ENCODE results near the gene FLT3LG.
A peak's percentile ranks its signal among the peaks of the same experiment; 100 is the strongest.

The FLT3LG gene

GRCh38 chr19:49473868-49474541, at the start of gene FLT3LG:
Gene FLT3LG, plus strand, starts transcription at chr19:49474215. Its CDS starts 425 bp downstream, at chr19:49474640.
- peak; percentile 71 for DNase-seq (ENCODE audit: low spot score)

- DNase-seq (ENCODE audit: low spot score), result no peak
Observed at GRCh38 chr19:49425178-49425577, 48.8 kb upstream of the FLT3LG start, which contains the start of gene GFY. Gene GFY, plus strand, starts transcription at chr19:49425388. Its CDS starts 1,043 bp downstream, at chr19:49426431.

GRCh38 chr19:49425922-49426592, 48.0 kb upstream of the FLT3LG start:
- DNase-seq (ENCODE audit: low spot score), result no peak

GRCh38 chr19:49427339-49427738, 46.7 kb upstream of the FLT3LG start:
- DNase-seq (ENCODE audit: low spot score), result no peak

- peak; percentile 17 for DNase-seq (ENCODE audit: low spot score)
Observed at GRCh38 chr19:49427855-49428546, 46.0 kb upstream of the FLT3LG start.

GRCh38 chr19:49428547-49429451, 45.2 kb upstream of the FLT3LG start:
- DNase-seq (ENCODE audit: low spot score), result no peak

GRCh38 chr19:49430172-49430677, 43.8 kb upstream of the FLT3LG start:
- no peak for DNase-seq (ENCODE audit: low spot score)

GRCh38 chr19:49430678-49431329, 43.2 kb upstream of the FLT3LG start:
- peak; percentile 22 for DNase-seq (ENCODE audit: low spot score)

- no peak for DNase-seq (ENCODE audit: low spot score)
Observed at GRCh38 chr19:49431330-49431749, 42.7 kb upstream of the FLT3LG start.

GRCh38 chr19:49432141-49433073, 41.6 kb upstream of the FLT3LG start:
- DNase-seq (ENCODE audit: low spot score), result peak; percentile 26

GRCh38 chr19:49433240-49433901, 40.6 kb upstream of the FLT3LG start:
- DNase-seq (ENCODE audit: low spot score), result no peak

- no peak for DNase-seq (ENCODE audit: low spot score)
Observed at GRCh38 chr19:49434907-49435583, 39.0 kb upstream of the FLT3LG start.

- DNase-seq (ENCODE audit: low spot score), result no peak
Observed at GRCh38 chr19:49435670-49436069, 38.3 kb upstream of the FLT3LG start.

- DNase-seq (ENCODE audit: low spot score), result no peak
Observed at GRCh38 chr19:49436381-49437017, 37.5 kb upstream of the FLT3LG start.

GRCh38 chr19:49437231-49437630, 36.8 kb upstream of the FLT3LG start:
- DNase-seq (ENCODE audit: low spot score), result no peak

- DNase-seq (ENCODE audit: low spot score), result no peak
Observed at GRCh38 chr19:49438261-49438660, 35.8 kb upstream of the FLT3LG start.

- no peak for DNase-seq (ENCODE audit: low spot score)
Observed at GRCh38 chr19:49439836-49440235, 34.2 kb upstream of the FLT3LG start.

GRCh38 chr19:49440439-49441209, 33.4 kb upstream of the FLT3LG start:
- no peak for DNase-seq (ENCODE audit: low spot score)
